Natural killer cell (primary cell): ENCODE results near the gene SGF29. TPM values are rescaled to one million over a fixed set of nuclear protein-coding genes. Genes with fewer than 3 reads are reported as not detected.
"Not testable (repeated sequence)": the region's sequence is repeated elsewhere in the genome, so short reads cannot be mapped to it uniquely, and the experiment has no call there.

Experiments
- ATAC-seq, 3 donors: fragments of 150-1000 bp in 2 of 3; fragments of 200-7000 bp in 1 of 3; cut with Tn5 transposase; 1 replicate in 1 of 3; 2 replicates in 2 of 3; pipeline ENCODE4 v1.10.0; 2021; ENCODE audit warnings: mild to moderate bottlenecking in 2 of 3, moderate library complexity in 2 of 3
- DNase-seq, 2 donors: peaks; one replicate each; pipeline versions ENCODE4 v3.0.0 to v3.0.0-alpha.2; 2013 to 2021; ENCODE audit warnings: mixed read lengths in 1 of 2
- H3K27ac ChIP-seq: one replicate; pipeline ENCODE4 v1.5.1; 2013; ENCODE audit warnings: mild to moderate bottlenecking, low read length
- H3K27me3 ChIP-seq: one replicate; pipeline ENCODE4 v1.6.1; 2013; ENCODE audit warnings: low read length; ENCODE audit not compliant: control insufficient read depth, insufficient read depth
- H3K36me3 ChIP-seq: one replicate; pipeline ENCODE4 v1.6.1; 2013; ENCODE audit warnings: low read length; ENCODE audit not compliant: control insufficient read depth, insufficient read depth
- H3K4me1 ChIP-seq: one replicate; pipeline ENCODE4 v1.6.1; 2013; ENCODE audit warnings: low read length; ENCODE audit not compliant: control insufficient read depth, insufficient read depth
- H3K4me3 ChIP-seq: one replicate; pipeline ENCODE4 v1.5.1; 2013; ENCODE audit warnings: low read length
- H3K9me3 ChIP-seq: one replicate; pipeline ENCODE4 v1.6.1; 2013; ENCODE audit warnings: low read length; ENCODE audit not compliant: control insufficient read depth, insufficient read depth
- H3K27ac Mint-ChIP-seq, 2 donors: one replicate each; pipeline ENCODE4 v1.8.0; 2022; ENCODE audit warnings: mild to moderate bottlenecking in 2 of 2, mixed read lengths in 2 of 2, moderate library complexity in 1 of 2
- H3K27me3 Mint-ChIP-seq, 2 donors: one replicate each; pipeline ENCODE4 v1.8.0; 2022; ENCODE audit warnings: low read depth in 2 of 2, mixed read lengths in 2 of 2
- H3K36me3 Mint-ChIP-seq: one replicate; pipeline ENCODE4 v1.8.0; 2022; ENCODE audit warnings: mixed read lengths
- H3K4me1 Mint-ChIP-seq, 2 donors: one replicate each; pipeline ENCODE4 v1.8.0; 2022; ENCODE audit warnings: mixed read lengths in 2 of 2
- H3K4me3 Mint-ChIP-seq: one replicate; pipeline ENCODE4 v1.8.0; 2022; ENCODE audit warnings: mild to moderate bottlenecking, moderate library complexity, mixed read lengths
- H3K9me3 Mint-ChIP-seq, 2 donors: one replicate each; pipeline ENCODE4 v1.8.0; 2022; ENCODE audit warnings: mixed read lengths in 2 of 2
- CTCF ChIP-seq: fragments of 200-600 bp; IDR thresholded peaks from one replicate; pipeline ENCODE4 v1.8.0; 2022; ENCODE audit warnings: antibody characterized with exemption
- WGBS: methylation state at CpG from one replicate; pipeline ENCODE4 v1.1.7; 2013; ENCODE audit warnings: missing lambda C conversion rate; ENCODE audit not compliant: insufficient coverage; 5-methylcytosine and 5-hydroxymethylcytosine counted together
- intact Hi-C: fragments of 100-400 bp; cut with micrococcal nuclease; formaldehyde crosslinking; loops from one replicate; pipeline ENCODE4 v1.14.2; 2022
- total RNA-seq, 4 donors: library from RNA; stranded (reverse); fragments of 120-200 nt in 1 of 4; gene quantifications; one replicate each; pipeline versions ENCODE4 v1.2.3 to v1.2.4, GENCODE V29; 2013 to 2022

SGF29 gene
- total RNA-seq, 3 donors from 2014 or later (not counting 1 experiment from before 2014, with no cell fraction given): 31.6 to 45.1 (median 43.1) TPM

- TF ChIP-seq CTCF: no peak
- H3K4me1 ChIP-seq: peaks cover under 1% of the 10 kb centered on the region
- 97% methylated on average over 3 of the region's 3 CpGs for WGBS
- intact Hi-C loops: no loop called here
- H3K36me3 Mint-ChIP-seq: no peaks in the 10 kb centered on the region
- no peak overlapping the region for H3K27ac ChIP-seq
- no peaks in the 10 kb centered on the region for H3K9me3 ChIP-seq
- H3K36me3 ChIP-seq: no peaks in the 10 kb centered on the region
- ATAC-seq (no peak), DNase-seq (no peak)
- no peaks in the 10 kb centered on the region for H3K27me3 Mint-ChIP-seq
- no peak overlapping the region for H3K4me3 ChIP-seq
- H3K4me3 Mint-ChIP-seq: no peak overlapping the region
- H3K9me3 Mint-ChIP-seq: no peaks in the 10 kb centered on the region
- no peaks in the 10 kb centered on the region for H3K27me3 ChIP-seq
- no peak overlapping the region for H3K27ac Mint-ChIP-seq
- peaks cover 5% of the 10 kb centered on the region in 2 donors for H3K4me1 Mint-ChIP-seq
Measured at GRCh38 chr16:28540346-28540745, 13.4 kb upstream of the SGF29 start.

GRCh38 chr16:28542646-28543045 lies 11.1 kb upstream of the SGF29 start:
- no peaks in the 10 kb centered on the region for H3K4me1 Mint-ChIP-seq
- WGBS: 68% methylated on average over 7 of the region's 7 CpGs
- H3K27me3 ChIP-seq: no peaks in the 10 kb centered on the region
- H3K4me3 ChIP-seq: no peak overlapping the region
- no peaks in the 10 kb centered on the region for H3K9me3 Mint-ChIP-seq
- DNase-seq (no peak), ATAC-seq (no peak)
- H3K36me3 Mint-ChIP-seq: no peaks in the 10 kb centered on the region
- H3K4me3 Mint-ChIP-seq: no peak overlapping the region
- no peak for TF ChIP-seq CTCF
- intact Hi-C loops: no loop called here
- no peak overlapping the region for H3K27ac Mint-ChIP-seq
- H3K27me3 Mint-ChIP-seq: no peaks in the 10 kb centered on the region
- no peaks in the 10 kb centered on the region for H3K9me3 ChIP-seq
- no peaks in the 10 kb centered on the region for H3K4me1 ChIP-seq
- no peaks in the 10 kb centered on the region for H3K36me3 ChIP-seq
- H3K27ac ChIP-seq: no peak overlapping the region

DNA sequence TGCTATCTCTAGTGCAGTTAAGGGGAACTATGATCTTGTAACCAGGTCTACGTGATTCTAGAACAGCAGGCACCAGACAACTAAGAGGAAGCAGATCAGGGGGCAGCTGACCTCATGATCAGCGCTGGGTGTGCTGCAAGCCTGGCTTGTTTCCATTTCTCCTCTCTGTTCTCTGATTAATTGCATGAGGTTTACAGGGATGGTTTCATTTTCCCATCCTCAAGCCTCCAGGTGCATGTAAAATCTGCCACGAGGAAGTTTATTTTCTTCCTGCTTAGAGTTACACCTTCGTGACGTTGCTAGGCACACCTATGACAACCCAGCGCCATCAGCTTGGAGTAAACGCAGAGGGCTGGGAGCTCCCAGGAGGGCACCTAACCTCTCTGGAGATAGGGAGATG lies 10.6 kb upstream of the SGF29 start:
- Histone ChIP-seq H3K27ac (no peak overlapping the region), H3K4me3 (no peak overlapping the region), H3K27me3 (no peaks in the 10 kb centered on the region), H3K4me1 (no peaks in the 10 kb centered on the region), H3K9me3 (no peaks in the 10 kb centered on the region), H3K36me3 (no peaks in the 10 kb centered on the region)
- H3K27me3 Mint-ChIP-seq: no peaks in the 10 kb centered on the region
- TF ChIP-seq CTCF: no peak
- no peaks in the 10 kb centered on the region for H3K36me3 Mint-ChIP-seq
- no peaks in the 10 kb centered on the region for H3K9me3 Mint-ChIP-seq
- WGBS: 48% methylated on average over 7 of the region's 7 CpGs
- H3K4me3 Mint-ChIP-seq: no peak overlapping the region
- no peak overlapping the region for H3K27ac Mint-ChIP-seq
- no peaks in the 10 kb centered on the region for H3K4me1 Mint-ChIP-seq
- ATAC-seq (peak in 2 of 3 donors; percentile 38 to 60), DNase-seq (no peak)
- intact Hi-C loops: no loop called here

GRCh38 chr16:28544998-28545397 lies 8.7 kb upstream of the SGF29 start:
- no peaks in the 10 kb centered on the region for H3K4me1 ChIP-seq
- no peaks in the 10 kb centered on the region for H3K27me3 ChIP-seq
- no peak for ATAC-seq
- WGBS: 93% methylated on average over 1 of the region's 3 CpGs
- intact Hi-C loops: no loop called here
- Mint-ChIP-seq H3K27me3 (no peaks in the 10 kb centered on the region), H3K9me3 (no peaks in the 10 kb centered on the region), H3K4me3 (no peak overlapping the region), H3K27ac (no peak overlapping the region), H3K4me1 (peaks cover 0 to 5% of the 10 kb centered on the region in 2 donors), H3K36me3 (no peaks in the 10 kb centered on the region)
- no peaks in the 10 kb centered on the region for H3K9me3 ChIP-seq
- TF ChIP-seq CTCF: no peak
- no peak overlapping the region for H3K27ac ChIP-seq
- H3K36me3 ChIP-seq: no peaks in the 10 kb centered on the region
- no peak for DNase-seq
- H3K4me3 ChIP-seq: no peak overlapping the region

DNA sequence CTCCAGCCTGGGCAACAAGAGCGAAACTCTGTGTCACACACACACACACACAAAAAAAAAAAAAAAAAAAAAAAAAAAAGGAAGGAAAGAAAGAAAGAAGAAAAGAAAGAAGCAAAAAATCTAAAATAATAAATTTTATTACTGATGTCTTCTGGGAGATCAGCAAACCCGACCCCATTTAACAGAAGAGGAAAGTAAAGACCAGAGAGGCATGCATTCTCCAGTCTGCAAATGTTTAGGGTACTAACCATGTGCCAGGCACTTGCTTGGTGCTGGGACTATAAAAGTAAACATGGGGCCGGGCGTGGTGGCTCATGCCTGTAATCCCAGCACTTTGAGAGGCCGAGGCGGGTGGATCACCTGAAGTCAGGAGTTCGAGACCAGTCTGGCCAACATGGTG lies 7.8 kb upstream of the SGF29 start:
- H3K27me3 Mint-ChIP-seq, H3K4me1 Mint-ChIP-seq, ATAC-seq, H3K4me3 ChIP-seq, intact Hi-C loops, H3K36me3 ChIP-seq, H3K36me3 Mint-ChIP-seq, H3K9me3 ChIP-seq, H3K4me3 Mint-ChIP-seq, H3K9me3 Mint-ChIP-seq, DNase-seq, H3K27ac Mint-ChIP-seq, H3K4me1 ChIP-seq, H3K27ac ChIP-seq, H3K27me3 ChIP-seq: not testable (repeated sequence)
- 92% methylated on average over 6 of the region's 7 CpGs for WGBS
